Measurements from ENCODE around the gene TXNRD2.

TXNRD2 gene

DNA sequence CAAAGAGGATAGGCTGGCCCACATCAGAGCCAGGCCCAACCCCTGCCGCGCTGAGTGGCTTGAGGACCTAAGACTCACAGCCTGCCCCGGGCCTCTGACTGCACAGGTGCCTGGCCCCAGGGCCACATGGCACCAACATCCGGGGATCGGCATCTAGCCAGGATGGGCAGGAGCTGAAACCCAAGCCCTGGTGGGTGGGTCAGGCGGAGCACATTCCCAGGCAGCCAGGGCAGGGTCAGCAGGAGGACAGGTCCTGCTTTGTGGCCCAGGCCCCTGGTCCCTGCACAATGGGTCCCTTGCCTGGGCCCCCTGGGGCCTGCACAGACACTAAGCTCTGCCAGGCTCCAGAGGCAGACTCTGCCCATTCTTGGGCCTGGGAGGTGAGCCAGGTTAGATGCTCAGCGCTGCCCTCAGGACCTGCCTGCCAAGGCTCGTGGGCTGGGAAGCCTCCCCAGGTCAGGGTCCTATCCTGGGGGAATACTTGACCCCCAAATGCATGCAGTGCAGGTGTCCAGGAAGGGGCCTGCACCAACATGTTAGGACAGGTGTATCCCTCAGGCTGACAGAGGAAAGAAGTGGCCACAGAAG lies 41.5 kb upstream of the TXNRD2 start:
- no peak for DNase-seq (ENCODE audit: low read depth, low spot score)
- Histone ChIP-seq H3K27me3 (ENCODE audit: insufficient read depth, insufficient read length) (no peaks in the 10 kb centered on the region), H3K9me3 (ENCODE audit: insufficient read depth, low read length) (no peaks in the 10 kb centered on the region), H3K9ac (ENCODE audit: insufficient read length, low read depth) (no peak overlapping the region), H3K36me3 (ENCODE audit: insufficient read depth, insufficient read length, low read length) (peaks cover 37% of the 10 kb centered on the region), H3K4me3 (ENCODE audit: insufficient read length, low read depth) (no peak overlapping the region), H3K4me1 (ENCODE audit: insufficient read depth, insufficient read length) (peaks cover 4% of the 10 kb centered on the region)
- TF ChIP-seq SUZ12 (IDR thresholded peaks at IDR 0.05; ENCODE audit: extremely low read depth, insufficient read depth, insufficient read length): no peak
- no peak for TF ChIP-seq ZNF274 (IDR thresholded peaks at IDR 0.05; ENCODE audit: low read depth, low read length)
- no peak for TF ChIP-seq YY1 (IDR thresholded peaks at IDR 0.05; ENCODE audit: insufficient read depth, insufficient read length)

DNA sequence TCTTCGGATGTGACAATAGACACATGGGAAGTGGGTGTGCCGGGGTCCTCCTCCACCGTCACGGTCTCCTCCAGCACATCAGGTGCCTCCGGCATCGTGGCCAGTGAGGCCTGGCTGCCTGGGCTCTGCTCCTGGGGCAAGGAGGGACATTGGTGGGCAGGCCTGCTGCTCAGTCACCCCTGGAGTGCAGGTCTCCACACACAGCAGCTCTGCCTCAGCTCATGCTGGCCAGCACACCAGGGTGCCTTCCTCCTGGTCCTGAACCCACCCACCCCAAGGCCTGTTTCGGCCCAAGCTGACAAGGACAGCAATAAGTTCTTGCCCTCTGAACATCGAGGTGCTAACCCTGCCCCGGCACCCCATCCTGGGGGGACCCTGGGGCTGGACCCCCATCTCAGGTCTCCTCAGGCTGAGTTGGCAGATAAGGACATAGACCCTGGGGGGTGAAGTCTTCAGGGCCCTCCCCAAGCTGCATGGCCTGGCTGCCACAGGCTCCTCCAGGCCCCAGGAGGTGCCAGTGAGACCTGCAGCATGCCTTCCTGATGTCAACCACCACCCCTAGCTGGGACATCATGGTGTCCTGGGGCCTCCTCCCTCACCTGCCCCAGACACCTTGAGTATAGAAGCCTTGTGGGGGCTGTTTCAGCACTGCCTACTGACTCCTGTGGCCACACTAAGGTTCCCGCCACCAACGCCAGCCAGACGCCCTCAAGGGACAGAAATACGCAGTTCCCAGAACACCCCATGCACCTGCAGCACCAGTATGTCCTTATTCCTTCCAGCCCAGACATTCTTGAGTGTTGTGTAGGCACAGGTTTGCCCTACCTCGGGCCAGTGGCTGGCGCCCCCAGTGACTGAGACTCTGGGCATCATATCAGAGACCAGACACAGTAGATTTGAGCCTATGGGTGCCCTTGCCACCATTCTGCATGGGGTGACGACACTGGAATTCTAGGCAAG lies 40.6 kb upstream of the TXNRD2 start:
- no peaks in the 10 kb centered on the region for H3K27me3 ChIP-seq (ENCODE audit: insufficient read depth, insufficient read length)
- H3K36me3 ChIP-seq (ENCODE audit: insufficient read depth, insufficient read length, low read length): peaks cover 41% of the 10 kb centered on the region
- peaks cover 3% of the 10 kb centered on the region for H3K4me1 ChIP-seq (ENCODE audit: insufficient read depth, insufficient read length)
- no peak for DNase-seq (ENCODE audit: low read depth, low spot score)
- H3K9me3 ChIP-seq (ENCODE audit: insufficient read depth, low read length): no peaks in the 10 kb centered on the region
- no peak for TF ChIP-seq SUZ12 (IDR thresholded peaks at IDR 0.05; ENCODE audit: extremely low read depth, insufficient read depth, insufficient read length)
- TF ChIP-seq YY1 (IDR thresholded peaks at IDR 0.05; ENCODE audit: insufficient read depth, insufficient read length): no peak
- TF ChIP-seq ZNF274 (IDR thresholded peaks at IDR 0.05; ENCODE audit: low read depth, low read length): no peak
- H3K4me3 ChIP-seq (ENCODE audit: insufficient read length, low read depth): no peak overlapping the region
- no peak overlapping the region for H3K9ac ChIP-seq (ENCODE audit: insufficient read length, low read depth)

GRCh38 chr22:19981171-19981960 lies 39.7 kb upstream of the TXNRD2 start:
- no peak overlapping the region for H3K4me3 ChIP-seq (ENCODE audit: insufficient read length, low read depth)
- no peak for TF ChIP-seq YY1 (IDR thresholded peaks at IDR 0.05; ENCODE audit: insufficient read depth, insufficient read length)
- no peak for TF ChIP-seq ZNF274 (IDR thresholded peaks at IDR 0.05; ENCODE audit: low read depth, low read length)
- no peak for TF ChIP-seq SUZ12 (IDR thresholded peaks at IDR 0.05; ENCODE audit: extremely low read depth, insufficient read depth, insufficient read length)
- H3K4me1 ChIP-seq (ENCODE audit: insufficient read depth, insufficient read length): peaks cover 3% of the 10 kb centered on the region
- no peak overlapping the region for H3K9ac ChIP-seq (ENCODE audit: insufficient read length, low read depth)
- peaks cover 45% of the 10 kb centered on the region for H3K36me3 ChIP-seq (ENCODE audit: insufficient read depth, insufficient read length, low read length)
- H3K9me3 ChIP-seq (ENCODE audit: insufficient read depth, low read length): no peaks in the 10 kb centered on the region
- no peak for DNase-seq (ENCODE audit: low read depth, low spot score)
- no peaks in the 10 kb centered on the region for H3K27me3 ChIP-seq (ENCODE audit: insufficient read depth, insufficient read length)

- no peak overlapping the region for H3K4me3 ChIP-seq (ENCODE audit: insufficient read length, low read depth)
- DNase-seq (ENCODE audit: low read depth, low spot score): no peak
- no peaks in the 10 kb centered on the region for H3K27me3 ChIP-seq (ENCODE audit: insufficient read depth, insufficient read length)
- TF ChIP-seq SUZ12 (IDR thresholded peaks at IDR 0.05; ENCODE audit: extremely low read depth, insufficient read depth, insufficient read length) (no peak), YY1 (IDR thresholded peaks at IDR 0.05; ENCODE audit: insufficient read depth, insufficient read length) (no peak), ZNF274 (IDR thresholded peaks at IDR 0.05; ENCODE audit: low read depth, low read length) (no peak)
- H3K36me3 ChIP-seq (ENCODE audit: insufficient read depth, insufficient read length, low read length): peaks cover 45% of the 10 kb centered on the region
- peaks cover under 1% of the 10 kb centered on the region for H3K4me1 ChIP-seq (ENCODE audit: insufficient read depth, insufficient read length)
- H3K9ac ChIP-seq (ENCODE audit: insufficient read length, low read depth): no peak overlapping the region
- H3K9me3 ChIP-seq (ENCODE audit: insufficient read depth, low read length): no peaks in the 10 kb centered on the region
These were observed 39.1 kb upstream of the TXNRD2 start for GRCh38 chr22:19980766-19981165.

DNA sequence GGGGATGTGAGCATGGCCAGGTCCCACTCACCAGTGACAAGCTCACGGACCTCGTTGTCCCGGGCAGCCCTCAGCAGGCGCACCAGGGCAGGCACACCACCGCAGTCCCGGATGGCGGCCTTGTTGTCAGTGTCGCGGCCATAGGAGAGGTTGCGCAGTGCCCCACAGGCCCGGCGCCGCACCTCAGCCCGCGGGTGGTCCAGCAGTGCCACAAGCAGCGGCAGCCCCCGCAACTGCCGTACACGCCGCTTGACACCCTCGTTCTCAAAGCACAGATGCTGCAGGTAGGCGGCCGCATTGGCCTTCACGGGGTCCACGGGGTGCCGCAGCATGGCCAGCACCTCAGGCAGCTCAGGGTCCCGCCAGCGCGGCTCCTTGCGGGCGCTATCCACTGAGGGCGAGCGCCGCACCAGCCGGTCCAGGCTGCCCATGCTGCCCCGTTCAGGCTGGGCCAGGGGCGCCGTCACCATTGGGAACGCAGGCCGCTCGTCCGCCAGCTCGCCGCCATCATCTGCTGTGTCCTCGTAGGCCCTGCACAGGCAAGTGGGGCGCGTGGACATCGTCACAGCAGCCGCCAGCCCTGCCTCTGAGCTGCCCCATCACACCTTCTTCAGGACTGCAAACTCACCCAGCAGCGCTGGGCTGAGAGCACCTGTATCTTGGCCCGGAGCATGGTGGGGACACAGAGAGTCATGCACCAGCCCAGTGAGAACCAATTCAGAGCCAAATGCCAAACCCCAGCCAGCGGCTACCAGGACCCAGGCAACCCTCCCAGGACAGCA lies 38.3 kb upstream of the TXNRD2 start:
- Histone ChIP-seq H3K4me1 (ENCODE audit: insufficient read depth, insufficient read length) (peaks cover 9% of the 10 kb centered on the region), H3K27me3 (ENCODE audit: insufficient read depth, insufficient read length) (no peaks in the 10 kb centered on the region), H3K9ac (ENCODE audit: insufficient read length, low read depth) (no peak overlapping the region), H3K4me3 (ENCODE audit: insufficient read length, low read depth) (no peak overlapping the region), H3K9me3 (ENCODE audit: insufficient read depth, low read length) (no peaks in the 10 kb centered on the region), H3K36me3 (ENCODE audit: insufficient read depth, insufficient read length, low read length) (peaks cover 45% of the 10 kb centered on the region)
- DNase-seq (ENCODE audit: low read depth, low spot score): no peak
- no peak for TF ChIP-seq SUZ12 (IDR thresholded peaks at IDR 0.05; ENCODE audit: extremely low read depth, insufficient read depth, insufficient read length)
- no peak for TF ChIP-seq ZNF274 (IDR thresholded peaks at IDR 0.05; ENCODE audit: low read depth, low read length)
- TF ChIP-seq YY1 (IDR thresholded peaks at IDR 0.05; ENCODE audit: insufficient read depth, insufficient read length): no peak

- no peaks in the 10 kb centered on the region for H3K9me3 ChIP-seq (ENCODE audit: insufficient read depth, low read length)
- no peak overlapping the region for H3K9ac ChIP-seq (ENCODE audit: insufficient read length, low read depth)
- H3K4me3 ChIP-seq (ENCODE audit: insufficient read length, low read depth): no peak overlapping the region
- peaks cover 11% of the 10 kb centered on the region for H3K4me1 ChIP-seq (ENCODE audit: insufficient read depth, insufficient read length)
- H3K36me3 ChIP-seq (ENCODE audit: insufficient read depth, insufficient read length, low read length): peaks cover 50% of the 10 kb centered on the region
- TF ChIP-seq YY1 (IDR thresholded peaks at IDR 0.05; ENCODE audit: insufficient read depth, insufficient read length) (no peak), SUZ12 (IDR thresholded peaks at IDR 0.05; ENCODE audit: extremely low read depth, insufficient read depth, insufficient read length) (no peak), ZNF274 (IDR thresholded peaks at IDR 0.05; ENCODE audit: low read depth, low read length) (no peak)
- no peaks in the 10 kb centered on the region for H3K27me3 ChIP-seq (ENCODE audit: insufficient read depth, insufficient read length)
- DNase-seq (ENCODE audit: low read depth, low spot score): no peak
These were observed 37.1 kb upstream of the TXNRD2 start for GRCh38 chr22:19978748-19979147.

Measured in NT2/D1 (cell line).